ENCODE results near the gene SERINC1. TPM values are rescaled to one million over a fixed set of nuclear protein-coding genes. Genes with fewer than 3 reads are reported as not detected.
A peak's percentile ranks its signal among the peaks of the same experiment; 100 is the strongest.

The SERINC1 gene
- total and polyA plus RNA-seq, 2 of the 4 experiments (the other 2 are of a cell fraction), result 79.8 to 123 TPM

GRCh38 chr6:122405417-122405816, 66.2 kb downstream of the SERINC1 start:
- no peak overlapping the region for H3K27ac ChIP-seq (ENCODE audit: insufficient read depth, low read length)
- no peak overlapping the region for H2BK120ac ChIP-seq (ENCODE audit: low read depth, low read length)
- no peak overlapping the region for H3K4me2 ChIP-seq (ENCODE audit: low read depth, low read length)
- ChIA-PET CTCF (interaction anchor here (0.9 kb wide), 2 partner anchors 8 to 74 kb away, joined by 3 to 5 read pairs; no protein-coding TSS in a partner anchor), POLR2A (ENCODE audit: unreplicated experiment) (no interaction called here)
- TF ChIP-seq USF2 (IDR thresholded peaks at IDR 0.05; ENCODE audit: low read depth, low read length) (no peak), MAFK (IDR thresholded peaks at IDR 0.05; ENCODE audit: low read depth, low read length) (no peak), CTCF (conservative IDR thresholded peaks at IDR 0.05; ENCODE audit: low read depth, low read length) (0 out of 2 replicates have a peak, but pooled peaks have one; percentile 12)
- no peaks in the 10 kb centered on the region for H3K9me1 ChIP-seq (ENCODE audit: insufficient read depth, low read length)
- no peak overlapping the region for H2BK15ac ChIP-seq (ENCODE audit: low read depth, low read length)
- intact Hi-C loops (cut with micrococcal nuclease) (no loop called here), in situ Hi-C loops (cut with MboI; ENCODE audit: low sequenced_read_pairs) (no loop called here), dilution Hi-C loops (cut with HindIII; ENCODE audit: low sequenced_read_pairs, unreplicated experiment) (no loop called here)
- no peak overlapping the region for H3K9ac ChIP-seq (ENCODE audit: low read depth, low read length)
- no peak overlapping the region for H2AK9ac ChIP-seq (replicated peaks; ENCODE audit: low read depth, low read length, poor library complexity)
- no peak overlapping the region for H3K4me3 ChIP-seq (ENCODE audit: insufficient read depth, low read depth, low read length)
- no peaks in the 10 kb centered on the region for H4K20me1 ChIP-seq (ENCODE audit: insufficient read depth, low read length)
- no peaks in the 10 kb centered on the region for H3K9me3 ChIP-seq (ENCODE audit: control insufficient read depth, insufficient read depth, low read length)
- H2AFZ ChIP-seq (replicated peaks; ENCODE audit: low read length, poor library complexity), result no peak overlapping the region
- DNase-seq (peak; percentile 21), ATAC-seq (ENCODE audit: low read depth) (no peak)
- no peak overlapping the region for H3K4ac ChIP-seq (ENCODE audit: low read depth, low read length)
- no peak overlapping the region for H3K18ac ChIP-seq (ENCODE audit: low read depth, low read length)
- H4K8ac ChIP-seq (ENCODE audit: low read depth in 2 of 2, low read length in 2 of 2), result no peak overlapping the region
- H2BK5ac ChIP-seq (ENCODE audit: low read depth, low read length, poor library complexity, severe bottlenecking), result no peak overlapping the region
- WGBS, 2 experiments (ENCODE audit: extremely low coverage in 2 of 2, insufficient read length in 1 of 2), result no CpG with 5 or more reads among the region's 1 CpG
- H4K91ac ChIP-seq (ENCODE audit: insufficient read depth, low read depth, low read length), result no peak overlapping the region
- no peak overlapping the region for H2BK20ac ChIP-seq (ENCODE audit: low read depth, low read length)
- BruUV-seq (replicated peaks), result no TSS peak
- H3K36me3 ChIP-seq (ENCODE audit: control insufficient read depth, insufficient read depth, low read length), result no peaks in the 10 kb centered on the region
- peaks cover 13 to 59% of the 10 kb centered on the region in 2 experiments for H3K79me1 ChIP-seq (ENCODE audit: low read depth in 1 of 2, low read length in 2 of 2)
- no peak overlapping the region for H2AK5ac ChIP-seq (ENCODE audit: low read depth, low read length)
- no peak overlapping the region for H4K5ac ChIP-seq (ENCODE audit: low read depth, low read length)
- H3K27me3 ChIP-seq (ENCODE audit: control insufficient read depth, insufficient read depth, low read length), result no peaks in the 10 kb centered on the region
- H3K4me1 ChIP-seq (ENCODE audit: control insufficient read depth, insufficient read depth, low read length), result no peaks in the 10 kb centered on the region
- H3K14ac ChIP-seq (replicated peaks; ENCODE audit: low read depth, low read length), result no peak overlapping the region
- H3K56ac ChIP-seq (ENCODE audit: extremely low read depth, insufficient read depth, low read length), result no peak overlapping the region
- no peak overlapping the region for H3K23ac ChIP-seq (ENCODE audit: low read depth, low read length)
